Measurements from ENCODE around the gene SPAG16.

The SPAG16 gene

GRCh38 chr2:214311931-214312749, 1027.9 kb downstream of the SPAG16 start:
- no peak for DNase-seq

GRCh38 chr2:214315324-214315723, 1031.1 kb downstream of the SPAG16 start:
- no peak for DNase-seq

GRCh38 chr2:214320211-214320610, 1035.9 kb downstream of the SPAG16 start:
- no peak for DNase-seq

- DNase-seq = no peak
Observed at GRCh38 chr2:214322662-214323061, 1038.4 kb downstream of the SPAG16 start.

GRCh38 chr2:214325404-214325803, 1041.1 kb downstream of the SPAG16 start:
- no peak for DNase-seq

- DNase-seq = no peak
Observed at GRCh38 chr2:214328941-214329340, 1044.7 kb downstream of the SPAG16 start.

GRCh38 chr2:214341646-214342045, 1057.4 kb downstream of the SPAG16 start:
- no peak for DNase-seq

GRCh38 chr2:214358506-214358905, 1074.2 kb downstream of the SPAG16 start:
- DNase-seq = no peak

- DNase-seq = no peak
Observed at GRCh38 chr2:214361116-214361515, 1076.9 kb downstream of the SPAG16 start.

GRCh38 chr2:214365549-214365948, 1081.3 kb downstream of the SPAG16 start:
- DNase-seq = no peak

- no peak for DNase-seq
Observed at GRCh38 chr2:214367171-214367570, 1082.9 kb downstream of the SPAG16 start.

- DNase-seq = no peak
Observed at GRCh38 chr2:214376618-214377285, 1092.5 kb downstream of the SPAG16 start.

- DNase-seq = no peak
Observed at GRCh38 chr2:214377286-214377624, 1093.0 kb downstream of the SPAG16 start.

GRCh38 chr2:214378455-214379103, 1094.3 kb downstream of the SPAG16 start:
- peak; percentile 84 for DNase-seq

GRCh38 chr2:214379227-214379626, 1095.0 kb downstream of the SPAG16 start:
- peak; percentile 84 for DNase-seq

GRCh38 chr2:214380681-214381080, 1096.4 kb downstream of the SPAG16 start:
- DNase-seq = no peak

- DNase-seq = peak; percentile 46
Observed at GRCh38 chr2:214382229-214382628, 1098.0 kb downstream of the SPAG16 start.

- DNase-seq = no peak
Observed at GRCh38 chr2:214386720-214387119, 1102.5 kb downstream of the SPAG16 start.

GRCh38 chr2:214389334-214389733, 1105.1 kb downstream of the SPAG16 start:
- DNase-seq = peak; percentile 32

- peak; percentile 62 for DNase-seq
Observed at GRCh38 chr2:214393796-214394195, 1109.5 kb downstream of the SPAG16 start.

GRCh38 chr2:214395040-214395439, 1110.8 kb downstream of the SPAG16 start:
- DNase-seq = no peak

GRCh38 chr2:214401580-214401979, 1117.3 kb downstream of the SPAG16 start:
- DNase-seq = no peak

- DNase-seq = peak; percentile 81
Observed at GRCh38 chr2:214410128-214410775, 1126.0 kb downstream of the SPAG16 start.

Measured in NCI-H2171 treated with DMSO at 0.1 percent for 48 hours (cell line).